ENCODE data around the gene ZNF195.
"Not testable (repeated sequence)": the region's sequence is repeated elsewhere in the genome, so short reads cannot be mapped to it uniquely, and the experiment has no call there.

Gene ZNF195

GRCh38 chr11:3324724-3325123 lies 54.2 kb downstream of the ZNF195 start:
- H3K9ac ChIP-seq (ENCODE audit: low read depth, low read length); H3K9me3 ChIP-seq (ENCODE audit: insufficient read depth, low read depth, low read length); H3K36me3 ChIP-seq (ENCODE audit: insufficient read depth, low read depth, low read length); H3K4me1 ChIP-seq (ENCODE audit: insufficient read depth, low read length); H3K27ac ChIP-seq (ENCODE audit: low read length); H3K4me3 ChIP-seq (ENCODE audit: low read length); H3K27me3 ChIP-seq (ENCODE audit: insufficient read depth, low read length): not testable (repeated sequence)
